Measurements from ENCODE around the gene AUTS2.

The AUTS2 gene

DNA sequence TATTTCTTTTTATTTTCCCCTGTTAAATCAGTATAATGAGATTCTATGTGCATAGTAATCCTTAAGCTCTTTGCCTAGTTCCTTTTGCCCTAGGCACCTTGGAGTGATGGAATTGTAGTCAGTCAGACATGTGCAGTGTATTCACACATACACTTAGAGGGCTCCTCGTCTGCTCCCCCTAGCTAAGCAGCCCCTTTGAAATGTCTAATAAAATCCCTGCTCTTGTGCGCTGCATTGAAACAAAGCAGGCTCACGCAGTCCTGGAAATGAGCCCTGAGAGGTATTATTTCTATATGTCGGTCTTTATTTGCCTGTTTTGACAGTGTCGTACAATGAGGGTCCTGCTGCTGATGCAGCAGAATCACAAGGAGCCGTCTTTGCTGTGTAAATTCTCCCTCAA lies 258.7 kb downstream of the AUTS2 start:
- no peak for DNase-seq (ENCODE audit: low spot score)

DNA sequence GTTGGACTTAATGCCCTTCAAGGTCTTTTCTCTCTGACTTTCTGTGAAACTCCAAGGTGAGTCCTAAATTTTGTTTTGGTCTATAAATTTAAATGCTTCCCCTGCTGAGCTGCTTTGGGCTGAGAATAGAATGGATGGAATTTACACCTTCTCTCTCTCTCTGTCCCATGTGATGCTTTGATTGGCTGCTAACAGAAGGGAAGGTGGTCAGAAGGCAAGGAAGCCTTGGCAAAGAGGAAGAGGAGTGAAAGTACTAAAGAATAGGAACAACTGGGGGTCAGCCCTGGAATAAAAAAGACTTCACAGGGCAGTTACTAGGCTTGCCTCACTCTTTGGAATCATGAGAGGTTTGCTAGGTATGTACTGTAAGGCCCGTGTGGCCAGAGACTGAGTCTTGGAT lies 260.2 kb downstream of the AUTS2 start:
- DNase-seq (ENCODE audit: low spot score), result no peak

DNA sequence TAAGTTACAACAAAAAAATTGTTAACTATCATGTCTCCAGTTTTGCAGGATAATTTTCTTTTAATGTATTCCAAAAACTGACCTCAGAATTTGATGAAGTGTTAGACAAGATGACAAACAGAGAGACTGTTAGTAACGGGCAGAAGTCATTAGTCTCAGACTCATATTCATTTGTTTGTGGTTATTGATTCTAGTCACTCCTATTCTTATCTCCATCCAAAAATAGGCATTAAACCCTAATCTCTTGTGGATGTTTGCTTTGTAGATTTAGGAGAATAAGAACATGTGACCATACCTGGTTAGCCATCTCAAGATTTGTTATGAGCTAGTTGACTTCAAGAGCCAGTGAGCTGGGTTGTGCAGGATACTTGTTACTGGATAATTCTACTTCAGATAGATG lies 261.1 kb downstream of the AUTS2 start:
- no peak for DNase-seq (ENCODE audit: low spot score)

DNA sequence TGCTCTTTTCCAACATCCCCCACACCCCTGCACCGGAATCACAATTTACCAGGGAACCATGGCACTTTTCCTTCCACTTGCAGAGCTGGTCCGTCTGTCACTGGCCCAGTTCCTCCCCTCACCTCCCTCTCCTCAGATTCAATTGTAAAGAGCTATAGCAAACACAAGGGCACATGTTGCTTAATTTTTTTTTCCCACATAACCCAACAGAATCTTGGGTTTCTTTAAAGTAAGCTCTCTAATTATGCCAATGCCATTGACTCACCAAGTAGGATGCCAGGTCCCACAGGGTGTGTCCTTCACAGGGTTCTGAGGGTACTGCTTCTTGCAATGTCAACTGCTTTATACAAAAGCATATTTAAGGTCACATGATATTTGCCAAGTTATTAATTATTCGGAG lies 262.2 kb downstream of the AUTS2 start:
- no peak for DNase-seq (ENCODE audit: low spot score)

DNA sequence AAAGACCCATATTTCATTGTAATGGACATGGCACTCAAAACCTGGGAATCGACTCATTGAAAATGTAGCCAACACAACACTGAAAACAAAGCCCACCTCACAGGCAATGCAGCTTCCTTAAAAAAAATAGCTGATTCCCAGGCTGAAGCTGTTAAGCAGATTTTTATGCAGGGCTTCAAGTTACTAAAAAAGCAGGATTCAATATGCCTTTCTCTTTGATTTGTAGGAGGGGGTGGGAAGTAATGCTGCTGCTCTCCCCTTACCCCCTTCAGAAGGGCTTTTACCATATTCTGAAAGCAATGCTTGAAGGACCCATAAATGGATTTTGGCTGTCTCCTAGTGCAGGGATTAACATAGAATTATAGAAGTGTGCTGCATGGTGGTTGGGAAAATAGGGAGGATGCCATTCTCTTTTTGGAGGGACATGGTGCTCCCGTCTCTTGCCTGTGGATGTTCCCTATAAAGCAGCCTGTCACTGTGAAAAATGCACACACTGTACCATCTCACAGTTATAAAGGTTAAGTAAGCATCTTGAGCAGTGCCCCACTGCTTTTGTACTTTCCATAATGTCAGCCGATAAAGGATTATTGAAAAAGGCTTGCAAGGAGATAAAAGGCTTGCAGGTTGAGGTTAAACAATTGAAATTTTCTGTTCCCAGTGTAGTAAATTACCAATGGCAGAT lies 262.8 kb downstream of the AUTS2 start:
- no peak for DNase-seq (ENCODE audit: low spot score)

DNA sequence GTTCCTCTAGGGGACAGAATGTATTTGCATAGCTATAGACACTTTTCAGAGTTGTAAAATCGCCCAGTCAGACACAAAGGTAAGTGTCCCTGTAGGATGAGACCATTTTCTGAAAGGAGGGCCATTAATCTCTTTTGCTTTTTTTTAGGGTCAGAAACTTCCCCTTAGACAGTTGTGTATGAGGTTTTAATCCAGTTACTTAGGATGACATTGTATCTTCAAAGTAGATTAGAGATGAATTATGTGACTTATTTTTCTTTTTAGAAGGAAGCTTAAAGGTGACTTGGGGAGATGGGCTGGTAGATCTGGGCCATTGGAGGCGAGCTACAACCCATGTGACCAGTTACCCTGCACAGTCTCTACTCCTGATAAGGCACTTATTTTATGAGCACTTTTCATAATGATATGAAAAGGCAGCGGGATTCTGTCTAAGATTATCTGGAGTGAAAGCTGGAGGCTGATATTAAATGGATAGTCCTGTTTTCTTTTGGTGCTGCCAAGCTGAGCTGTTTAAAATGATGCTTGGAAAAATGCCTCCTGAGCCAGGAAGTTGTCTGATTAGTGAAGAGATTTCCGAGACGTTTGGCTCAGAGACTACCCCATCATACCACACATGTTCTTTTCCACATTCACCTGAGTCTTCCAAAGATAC lies 264.3 kb downstream of the AUTS2 start:
- DNase-seq (ENCODE audit: low spot score), result no peak

DNA sequence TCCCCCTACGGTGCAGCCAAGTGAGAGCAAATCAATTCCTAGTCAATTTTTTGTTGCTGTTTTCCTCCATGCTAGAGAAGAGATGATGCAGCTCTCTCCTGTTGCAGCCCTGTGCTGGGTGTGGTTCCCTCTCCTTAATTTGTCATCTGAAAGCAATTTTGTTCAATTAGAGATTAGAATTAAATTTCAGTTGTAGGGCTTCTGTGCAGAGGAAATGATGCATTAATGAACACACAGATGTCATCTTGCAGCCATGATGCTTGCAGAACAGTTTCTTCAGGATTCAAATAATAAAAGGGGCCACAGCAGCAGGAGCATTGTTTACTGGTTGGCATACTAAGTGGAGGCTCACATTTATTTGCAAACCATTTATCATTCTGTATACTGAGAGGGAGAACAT lies 266.0 kb downstream of the AUTS2 start:
- DNase-seq (ENCODE audit: low spot score), result no peak

DNA sequence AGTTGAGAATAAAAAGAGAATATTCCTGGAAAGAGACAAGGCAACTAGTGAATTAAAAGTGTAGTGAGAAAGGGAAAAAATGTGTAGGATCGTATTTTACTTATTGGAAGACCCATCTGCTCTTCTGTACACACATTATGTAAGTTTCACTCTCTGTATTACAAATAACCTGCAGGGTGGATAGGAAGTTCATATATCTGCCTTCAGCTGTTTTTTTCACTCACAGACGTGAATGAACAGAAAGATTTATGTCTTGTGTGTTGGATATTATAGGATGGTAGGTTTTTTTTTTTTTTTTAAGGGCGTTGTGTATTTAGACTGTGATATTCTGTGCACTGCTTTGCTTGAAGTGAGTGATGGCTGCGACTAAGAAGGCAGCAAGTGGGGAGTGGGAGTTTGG lies 266.5 kb downstream of the AUTS2 start:
- no peak for DNase-seq (ENCODE audit: low spot score)

DNA sequence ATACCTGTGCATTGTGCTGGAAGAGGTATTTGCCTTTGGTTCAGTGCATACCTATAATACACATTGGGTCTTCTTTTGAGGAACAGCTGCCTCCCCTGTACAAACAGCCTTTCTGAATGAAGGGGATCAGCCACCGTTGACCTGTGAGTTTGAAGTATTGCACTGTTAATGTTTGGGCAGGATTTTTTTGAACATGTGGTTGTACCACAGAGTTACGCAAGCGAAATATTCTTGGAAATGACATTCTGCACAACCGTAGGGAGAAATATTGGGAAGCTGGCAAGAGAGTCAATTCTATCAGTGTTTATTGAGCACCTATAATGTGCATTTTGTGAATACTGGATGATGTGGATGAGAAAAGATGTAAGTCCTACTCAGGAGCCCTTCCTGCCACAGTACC lies 270.6 kb downstream of the AUTS2 start:
- DNase-seq (ENCODE audit: low spot score), result no peak

DNA sequence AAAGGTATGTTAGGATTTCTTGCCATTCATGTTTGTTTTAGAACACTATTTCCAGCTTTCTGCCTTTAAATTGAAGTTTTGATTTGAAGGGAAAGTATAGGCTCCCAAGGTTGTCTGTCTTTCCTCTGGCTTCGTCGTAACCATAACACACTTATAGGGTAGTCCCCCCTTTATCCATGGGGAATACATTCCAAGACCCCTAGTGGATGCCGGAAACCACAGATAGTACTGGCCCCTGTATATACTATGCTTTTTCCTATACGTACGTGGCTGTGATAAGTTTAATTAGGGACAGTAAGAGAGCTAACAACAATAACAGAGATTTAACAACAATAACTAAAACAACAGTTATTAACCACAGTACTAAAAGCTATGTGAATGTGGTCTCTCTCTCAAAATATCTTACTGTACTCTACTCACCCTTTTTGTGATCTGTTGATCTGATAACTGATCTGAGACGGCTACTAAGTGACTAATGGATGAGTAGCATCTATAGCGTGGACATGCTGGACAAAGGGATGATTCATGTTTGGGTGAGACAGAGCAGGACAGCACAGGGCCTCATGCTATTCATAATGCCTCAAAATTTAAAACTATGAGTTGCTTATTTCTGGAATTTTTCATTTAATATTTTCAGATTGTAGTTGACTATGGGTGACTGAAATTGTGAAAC lies 273.1 kb downstream of the AUTS2 start:
- no peak for DNase-seq (ENCODE audit: low spot score)

DNA sequence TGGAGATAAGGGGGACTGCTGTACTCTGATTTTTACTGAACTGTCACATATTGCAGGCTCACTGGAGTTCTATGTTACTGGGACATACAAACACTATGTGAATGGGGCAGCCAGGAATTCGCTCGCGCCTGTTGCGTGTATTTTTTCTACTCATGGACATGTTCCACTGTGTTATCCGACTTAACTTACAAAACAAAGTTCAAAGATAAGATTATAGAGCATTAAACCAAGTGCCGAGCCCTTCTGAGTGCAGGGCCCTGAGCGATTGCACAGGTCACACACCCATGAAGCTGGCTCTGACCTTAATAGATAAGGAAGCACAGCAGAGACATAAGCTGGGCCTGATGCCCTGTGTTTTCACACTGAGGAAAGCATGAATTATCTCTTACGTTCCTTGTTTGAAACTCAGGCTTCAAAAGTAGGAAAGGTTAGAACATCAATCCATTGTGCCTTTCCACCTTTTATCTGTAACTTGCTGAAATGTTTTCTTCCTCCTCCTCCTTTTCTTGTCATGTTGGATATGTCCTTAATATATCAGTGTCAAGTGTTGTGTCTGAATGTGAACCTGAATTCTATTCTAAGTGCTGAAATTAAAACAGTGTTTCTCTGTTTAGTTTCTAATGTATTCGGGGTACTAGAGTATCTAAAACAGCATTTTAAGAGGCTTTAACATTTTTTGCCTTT lies 273.8 kb downstream of the AUTS2 start:
- DNase-seq (ENCODE audit: low spot score), result no peak

DNA sequence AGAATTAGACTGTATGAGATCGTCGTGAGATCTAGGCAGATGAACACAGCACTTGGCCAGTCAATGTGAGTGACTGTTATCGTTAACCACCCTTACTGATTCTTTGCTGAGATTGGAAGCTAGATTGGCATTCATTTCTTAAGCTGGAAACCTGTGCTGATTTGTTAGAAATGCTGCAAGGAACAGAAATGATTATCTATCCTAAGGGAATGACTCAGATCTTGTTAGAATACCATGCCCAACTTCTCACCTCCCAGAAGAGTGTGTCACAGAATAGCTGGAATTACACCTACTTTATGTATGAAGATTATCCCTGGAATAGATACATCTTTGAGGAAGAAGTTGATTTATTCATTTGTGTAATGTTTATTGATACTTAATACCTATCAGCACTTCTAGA lies 275.2 kb downstream of the AUTS2 start:
- DNase-seq (ENCODE audit: low spot score), result no peak

DNA sequence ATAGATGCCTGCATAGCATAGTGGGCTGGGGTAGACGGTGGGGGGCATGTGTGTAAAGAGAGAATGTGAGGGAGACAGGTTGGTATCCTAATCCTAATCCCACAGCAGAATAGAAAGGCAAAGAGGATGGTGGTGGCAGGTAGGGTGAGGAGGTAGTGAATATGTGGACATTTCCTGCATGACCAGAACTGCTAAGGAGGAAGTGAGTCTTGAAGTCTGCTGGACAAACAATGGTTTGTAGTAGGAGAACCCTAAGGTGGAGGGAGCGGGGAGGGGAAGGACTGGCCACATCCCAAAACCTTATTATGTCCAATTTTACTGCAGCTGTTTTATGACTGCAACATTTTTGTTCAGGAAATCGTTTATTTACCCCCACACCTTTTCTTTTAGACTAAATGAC lies 279.7 kb downstream of the AUTS2 start:
- DNase-seq (ENCODE audit: low spot score), result no peak

DNA sequence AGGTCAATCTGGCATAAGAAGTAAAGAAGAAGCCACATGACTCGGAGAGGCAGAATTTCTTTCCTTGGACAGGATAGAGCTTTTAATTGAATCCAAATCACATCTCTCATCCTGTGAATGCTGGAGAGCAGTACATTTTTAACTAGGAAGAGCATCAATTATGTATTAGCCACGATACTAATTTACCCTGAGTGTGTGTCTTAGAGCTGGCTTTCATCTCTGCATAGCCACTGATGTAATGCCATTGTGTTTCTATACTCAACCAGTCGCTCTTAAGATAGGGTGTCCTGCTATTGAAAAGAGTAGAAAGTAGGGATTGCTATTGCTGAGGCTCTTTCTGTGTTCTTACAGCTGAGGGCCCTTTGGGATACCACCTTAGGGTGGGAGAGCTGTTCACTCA lies 280.3 kb downstream of the AUTS2 start:
- no peak for DNase-seq (ENCODE audit: low spot score)

DNA sequence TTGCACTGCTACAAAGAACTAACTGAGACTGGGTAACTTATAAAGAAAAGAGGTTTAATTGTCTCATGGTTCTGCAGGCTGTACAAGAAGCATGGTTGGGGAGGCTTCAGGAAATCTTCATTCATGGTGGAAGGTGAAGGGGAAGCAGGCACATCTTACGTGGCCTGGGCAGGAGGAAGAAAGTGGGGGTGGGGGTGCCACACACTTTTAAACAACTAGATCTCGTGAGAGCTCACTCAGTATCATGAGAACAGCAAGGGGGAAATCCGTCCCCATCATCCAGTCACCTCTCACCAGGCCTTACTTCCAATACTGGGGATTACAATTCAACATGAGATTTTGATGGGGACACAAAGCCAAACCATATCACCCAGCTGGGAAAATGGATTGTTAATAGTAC lies 281.7 kb downstream of the AUTS2 start:
- DNase-seq (ENCODE audit: low spot score), result no peak

DNA sequence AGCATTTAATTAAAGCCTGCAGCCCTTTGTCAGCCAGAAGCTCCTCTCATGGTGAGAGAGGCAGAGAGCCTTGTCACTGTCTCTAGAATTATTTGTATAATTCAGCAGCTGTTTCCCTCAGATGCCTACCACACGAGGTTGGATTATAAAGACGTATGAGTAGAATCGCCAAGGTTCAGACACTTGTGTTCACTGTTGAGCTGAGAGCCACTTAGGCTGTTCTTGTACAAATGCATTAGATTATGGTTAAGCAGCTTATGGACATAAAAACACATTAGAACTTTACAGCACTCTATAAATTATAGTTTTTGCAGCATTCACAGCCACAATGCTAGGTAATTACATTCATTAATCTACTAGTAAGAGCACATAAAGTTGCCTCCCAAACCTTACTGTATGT lies 282.6 kb downstream of the AUTS2 start:
- no peak for DNase-seq (ENCODE audit: low spot score)

DNA sequence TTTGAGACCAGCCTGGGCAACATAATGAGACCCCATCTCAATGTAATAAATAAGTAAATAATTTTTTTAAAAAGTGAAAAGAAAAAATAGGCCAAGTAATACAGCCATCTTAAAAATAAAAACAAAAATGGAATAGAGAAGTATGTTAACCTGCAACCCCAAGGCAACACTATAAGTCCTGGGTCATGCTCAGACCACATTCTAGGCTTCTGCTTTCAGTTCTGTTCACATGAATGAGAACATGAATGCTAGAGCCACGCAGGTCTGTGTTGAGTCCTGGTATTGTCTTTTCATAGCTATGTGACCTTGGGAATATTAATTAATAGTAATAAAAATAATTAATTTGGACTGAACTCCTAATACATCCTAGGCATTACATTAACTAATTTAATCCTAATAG lies 284.0 kb downstream of the AUTS2 start:
- DNase-seq (ENCODE audit: low spot score), result no peak

DNA sequence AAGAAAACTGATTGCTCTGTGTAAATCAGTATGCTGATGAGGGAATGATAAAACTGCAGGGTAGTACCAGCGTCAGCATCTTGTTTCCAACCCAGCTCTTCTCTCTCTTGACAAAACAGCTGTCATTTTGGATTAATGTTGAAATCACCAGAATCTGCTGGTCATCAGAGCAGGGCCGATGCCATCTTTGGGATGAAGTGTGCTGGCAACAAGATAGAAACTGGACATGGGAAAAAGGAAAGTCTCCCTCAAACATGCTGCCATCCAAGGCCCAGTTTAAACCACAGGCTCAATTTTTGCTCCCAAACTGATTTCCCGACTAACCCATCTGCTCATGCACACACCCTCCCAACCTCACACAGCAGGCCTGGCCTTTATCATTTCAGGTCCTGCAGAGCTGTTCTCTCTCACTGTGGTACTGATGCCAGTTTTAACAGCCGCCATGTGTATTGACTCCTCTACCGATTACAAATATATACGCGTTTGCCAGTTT lies 285.2 kb downstream of the AUTS2 start:
- DNase-seq (ENCODE audit: low spot score), result no peak

DNA sequence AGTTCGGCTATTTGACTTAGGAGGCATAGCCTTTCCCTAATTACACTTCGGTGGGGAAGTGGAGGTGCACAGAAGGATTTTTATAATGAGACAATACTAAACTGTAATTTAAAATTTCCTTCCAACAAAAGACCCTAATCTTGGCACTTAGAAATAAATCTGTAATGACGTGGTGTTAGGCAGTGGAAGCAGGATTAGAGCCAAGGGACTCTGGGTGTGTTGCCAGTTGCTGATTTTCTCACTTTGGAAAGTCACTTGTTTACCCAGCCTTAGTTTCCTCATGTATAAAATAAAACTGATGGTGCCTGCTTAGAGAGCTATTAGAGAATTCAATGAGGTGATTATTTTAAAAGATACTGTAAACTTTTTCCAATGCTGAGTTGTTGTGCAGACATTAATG lies 287.2 kb downstream of the AUTS2 start:
- DNase-seq (ENCODE audit: low spot score), result no peak

DNA sequence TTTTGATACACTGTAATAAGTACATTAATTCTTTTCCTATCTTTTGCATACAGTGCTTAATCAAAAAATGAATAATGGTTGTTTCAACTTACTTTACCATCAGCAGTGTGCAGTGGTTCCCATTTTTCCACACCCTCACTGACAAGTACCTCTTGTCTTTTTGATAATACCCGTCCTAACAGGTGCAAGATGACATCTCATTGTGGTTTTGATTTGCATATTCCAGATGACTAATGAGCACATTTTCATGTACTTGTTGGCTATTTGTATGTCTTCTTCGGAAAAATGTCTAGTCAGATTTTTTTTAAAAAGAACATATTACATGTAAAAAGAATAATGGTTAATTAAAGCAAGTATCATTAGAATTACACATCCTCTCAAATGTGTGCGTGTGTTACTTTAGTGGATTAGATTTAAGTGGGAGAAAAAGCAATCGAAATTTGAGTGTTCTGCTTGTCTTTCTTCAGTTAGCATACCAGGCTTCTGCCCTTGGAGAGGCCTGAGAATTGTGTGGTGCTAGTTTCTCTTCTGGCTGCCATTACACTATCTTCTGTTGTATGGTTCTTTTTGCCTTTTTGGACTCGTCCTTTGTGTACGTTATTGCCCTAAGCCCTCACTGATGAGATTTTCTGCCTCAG lies 291.2 kb downstream of the AUTS2 start:
- no peak for DNase-seq (ENCODE audit: low spot score)

DNA sequence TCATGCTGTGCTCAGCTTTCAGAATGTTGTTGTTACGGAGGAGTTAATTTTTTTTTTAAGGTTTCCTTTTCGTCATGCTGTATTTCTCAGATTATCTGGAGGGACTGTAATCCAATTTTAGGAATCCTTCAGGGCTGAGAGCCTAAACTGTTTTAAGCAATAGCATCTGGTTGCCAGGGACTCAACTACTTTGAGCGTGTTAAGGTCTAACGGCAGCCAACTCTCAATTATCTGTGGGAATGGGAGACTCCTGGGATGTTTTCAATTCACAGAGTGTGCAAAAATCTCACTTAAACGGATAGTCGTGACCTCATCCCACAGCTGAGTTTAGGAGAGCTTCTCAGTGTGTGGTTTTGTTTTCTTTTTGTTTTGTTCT lies 291.7 kb downstream of the AUTS2 start:
- DNase-seq (ENCODE audit: low spot score), result no peak

DNA sequence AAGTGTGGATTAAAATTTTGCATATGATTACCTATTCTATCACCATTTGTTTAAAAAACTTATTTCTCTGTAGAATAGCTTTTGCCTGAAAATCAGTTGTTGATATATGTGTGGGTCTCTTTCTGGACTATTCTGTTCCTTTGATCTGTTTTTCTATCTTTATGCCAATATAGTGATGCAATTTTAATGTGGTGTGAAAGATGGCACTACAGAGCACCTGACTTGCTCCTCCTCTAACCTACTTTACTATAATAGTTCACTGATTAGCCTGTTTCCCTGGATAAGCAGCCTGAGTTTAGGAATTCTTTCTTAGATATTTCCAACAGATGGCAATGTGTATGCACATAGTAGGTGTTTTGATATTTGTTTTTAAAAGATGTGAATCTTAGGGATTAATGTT lies 294.5 kb downstream of the AUTS2 start:
- no peak for DNase-seq (ENCODE audit: low spot score)

DNA sequence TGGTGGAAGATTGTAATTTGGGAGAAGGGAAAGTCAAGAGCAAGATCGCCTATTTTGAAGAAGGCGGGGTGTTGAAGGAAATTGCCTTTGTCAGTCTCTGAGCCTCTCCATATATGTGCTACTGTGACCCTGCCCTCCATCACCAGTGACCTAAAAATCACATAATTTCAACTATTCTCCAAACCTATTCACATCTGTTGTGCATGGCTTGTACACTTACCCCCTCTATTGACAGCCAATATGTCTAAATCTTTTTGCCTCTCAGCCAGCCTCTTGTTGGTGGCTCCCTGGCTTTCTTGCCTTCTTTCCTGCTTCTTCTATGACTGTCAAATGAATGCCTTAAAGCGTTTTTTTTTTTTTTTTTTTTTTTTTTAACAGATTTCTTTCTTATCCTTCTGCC lies 295.6 kb downstream of the AUTS2 start:
- no peak for DNase-seq (ENCODE audit: low spot score)
